Lower leg skin (tissue), 4 donors: ENCODE measurements around the gene IGFBP7. TPM values are rescaled to one million over a fixed set of nuclear protein-coding genes. Genes with fewer than 3 reads are reported as not detected.

ENCODE experiments used
- DNase-seq, 2 donors: peaks; one replicate each; pipeline ENCODE4 v3.0.0-alpha.2; 2019; ENCODE audit warnings: low spot score in 2 of 2
- H3K4me3 ChIP-seq: fragments of 200-600 bp; sonication (generic); 2 replicates; pipeline ENCODE4 v1.5.1; 2017; ENCODE audit warnings: mild to moderate bottlenecking, low read depth; ENCODE audit not compliant: poor library complexity, severe bottlenecking
- POLR2A ChIP-seq, 2 donors: fragments of 450-650 bp; IDR thresholded peaks; one replicate each; pipeline ENCODE4 v1.6.1; 2016 to 2017; ENCODE audit warnings: antibody characterized with exemption in 2 of 2, mild to moderate bottlenecking in 1 of 2, moderate library complexity in 1 of 2
- WGBS, 2 donors: methylation state at CpG; one replicate each; pipeline ENCODE4 v1.1.5; 2018; 5-methylcytosine and 5-hydroxymethylcytosine counted together
- intact Hi-C: fragments of 100-400 bp; cut with DNase I; formaldehyde crosslinking; loops from one replicate; pipeline ENCODE4 v1.15.0; 2023; ENCODE audit warnings: low total_unique reads
- total RNA-seq, 4 donors: library from RNA; depleted of rRNA; stranded (reverse); fragments of >200 nt; gene quantifications; one replicate each; pipeline ENCODE4 v1.1.0, GENCODE V29; 2016
- TF ChIP-seq, protein P1 (sequence below), 3 donors: fragments of 450-650 bp; IDR thresholded peaks; one replicate each; pipeline ENCODE4 v1.5.1; 2016; ENCODE audit warnings: antibody characterized with exemption in 3 of 3, mild to moderate bottlenecking in 3 of 3, moderate library complexity in 2 of 3

The IGFBP7 gene
- total RNA-seq, 4 donors from 2014 or later = 122 to 324 (median 168) TPM

DNA sequence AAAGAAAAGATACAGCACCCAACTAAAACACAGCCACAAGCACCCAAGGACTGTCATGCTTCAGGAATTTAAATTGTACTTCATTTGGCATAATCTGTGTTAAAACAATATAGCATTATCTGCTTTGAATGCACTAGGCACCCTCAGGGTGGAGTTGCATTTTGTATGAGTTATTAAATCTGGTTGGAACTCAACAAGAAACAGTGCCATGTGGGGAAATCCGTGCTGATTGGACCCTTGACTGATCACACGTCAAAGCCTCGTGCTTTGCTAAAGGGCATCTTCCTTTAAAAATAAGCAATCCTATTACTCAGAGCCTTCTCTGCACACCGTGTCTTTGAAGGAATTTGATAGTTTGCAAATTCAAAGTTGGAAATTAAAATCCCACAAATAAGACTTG, 35.4 kb downstream of the IGFBP7 start:
- no peak for TF ChIP-seq POLR2A (IDR thresholded peaks at IDR 0.05)
- TF ChIP-seq, protein P1, sequence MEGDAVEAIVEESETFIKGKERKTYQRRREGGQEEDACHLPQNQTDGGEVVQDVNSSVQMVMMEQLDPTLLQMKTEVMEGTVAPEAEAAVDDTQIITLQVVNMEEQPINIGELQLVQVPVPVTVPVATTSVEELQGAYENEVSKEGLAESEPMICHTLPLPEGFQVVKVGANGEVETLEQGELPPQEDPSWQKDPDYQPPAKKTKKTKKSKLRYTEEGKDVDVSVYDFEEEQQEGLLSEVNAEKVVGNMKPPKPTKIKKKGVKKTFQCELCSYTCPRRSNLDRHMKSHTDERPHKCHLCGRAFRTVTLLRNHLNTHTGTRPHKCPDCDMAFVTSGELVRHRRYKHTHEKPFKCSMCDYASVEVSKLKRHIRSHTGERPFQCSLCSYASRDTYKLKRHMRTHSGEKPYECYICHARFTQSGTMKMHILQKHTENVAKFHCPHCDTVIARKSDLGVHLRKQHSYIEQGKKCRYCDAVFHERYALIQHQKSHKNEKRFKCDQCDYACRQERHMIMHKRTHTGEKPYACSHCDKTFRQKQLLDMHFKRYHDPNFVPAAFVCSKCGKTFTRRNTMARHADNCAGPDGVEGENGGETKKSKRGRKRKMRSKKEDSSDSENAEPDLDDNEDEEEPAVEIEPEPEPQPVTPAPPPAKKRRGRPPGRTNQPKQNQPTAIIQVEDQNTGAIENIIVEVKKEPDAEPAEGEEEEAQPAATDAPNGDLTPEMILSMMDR (IDR thresholded peaks at IDR 0.05) = no peak
- no peak for DNase-seq
- H3K4me3 ChIP-seq = no peak overlapping the region
- WGBS, 2 donors = 13 to 14% methylated on average over 4 of the region's 4 CpGs
- intact Hi-C loops = no loop called here

DNA sequence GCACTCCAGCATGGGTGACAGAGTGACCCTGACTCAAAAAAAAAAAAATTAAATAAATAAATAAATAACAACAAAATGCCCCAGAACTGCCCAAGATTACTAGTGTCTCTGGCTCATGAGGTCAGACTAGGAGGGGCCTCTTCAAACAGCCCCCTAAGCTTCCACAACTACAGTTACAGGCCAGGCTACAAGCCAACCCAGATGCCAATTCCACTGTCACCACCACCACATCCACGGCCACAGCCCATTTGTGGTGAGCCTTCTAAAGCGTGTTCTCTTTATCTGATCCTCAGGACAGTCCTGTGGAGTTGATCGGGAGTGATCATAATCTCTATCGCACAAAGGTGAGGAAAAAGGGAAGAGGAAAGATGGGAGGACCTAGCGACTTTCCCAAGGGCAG, 36.6 kb downstream of the IGFBP7 start:
- no peak for DNase-seq
- WGBS, 2 donors = 72% methylated on average over 5 of the region's 5 CpGs
- intact Hi-C loops = no loop called here
- TF ChIP-seq POLR2A (IDR thresholded peaks at IDR 0.05) = no peak
- TF ChIP-seq, protein P1 (IDR thresholded peaks at IDR 0.05) = no peak
- no peak overlapping the region for H3K4me3 ChIP-seq

DNA sequence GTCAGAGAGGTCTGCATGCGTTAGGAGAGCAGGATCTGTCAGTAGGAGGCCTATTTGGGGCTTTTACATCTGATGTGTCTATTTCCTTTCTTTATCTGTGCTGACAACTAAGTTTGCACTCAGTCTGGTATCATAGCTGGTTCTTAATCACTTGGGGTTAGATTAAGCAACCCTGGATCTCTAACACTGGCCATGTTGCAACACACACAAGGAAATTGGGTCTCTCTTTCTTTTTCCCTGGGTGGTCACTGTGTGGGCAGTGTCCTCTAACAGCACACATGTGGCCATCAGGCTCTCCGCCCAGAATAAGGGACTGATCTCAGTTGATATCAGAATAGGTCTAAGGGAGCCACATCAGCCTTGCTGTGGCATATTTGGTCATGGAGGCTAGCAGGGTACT, 38.9 kb downstream of the IGFBP7 start:
- 33 to 38% methylated on average over 2 of the region's 2 CpGs for WGBS, 2 donors
- H3K4me3 ChIP-seq = no peak overlapping the region

DNA sequence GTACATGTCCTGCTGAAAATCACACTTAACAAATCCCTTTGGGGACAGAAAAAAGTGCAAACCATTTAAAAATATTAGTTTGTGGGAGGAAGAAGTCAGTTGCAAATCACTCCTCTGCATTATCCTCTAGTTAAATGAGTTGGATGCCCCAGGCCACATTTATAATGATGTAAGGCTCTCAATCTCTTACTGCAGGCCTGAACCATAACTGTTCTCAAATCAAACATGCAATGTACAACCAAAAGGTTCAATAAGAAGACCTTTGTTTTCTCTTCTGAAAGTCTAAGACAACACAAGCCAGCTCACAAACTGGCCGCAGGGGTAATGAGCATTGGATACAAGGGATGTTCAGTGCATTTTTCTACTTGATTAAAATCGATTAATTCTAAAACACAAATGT, 39.7 kb downstream of the IGFBP7 start:
- intact Hi-C loops = no loop called here
- WGBS, 2 donors = 79 to 82% methylated on average over 2 of the region's 2 CpGs
- H3K4me3 ChIP-seq = no peak overlapping the region
- no peak for DNase-seq
- no peak for TF ChIP-seq POLR2A (IDR thresholded peaks at IDR 0.05)
- TF ChIP-seq, protein P1 (IDR thresholded peaks at IDR 0.05) = no peak

More for the DNA sequence above, 38.9 kb downstream of the IGFBP7 start:
- DNase-seq = peak in 1 of 2 donors; percentile 48
- intact Hi-C loops = no loop called here
- no peak for TF ChIP-seq POLR2A (IDR thresholded peaks at IDR 0.05)
- TF ChIP-seq, protein P1 (IDR thresholded peaks at IDR 0.05) = no peak

DNA sequence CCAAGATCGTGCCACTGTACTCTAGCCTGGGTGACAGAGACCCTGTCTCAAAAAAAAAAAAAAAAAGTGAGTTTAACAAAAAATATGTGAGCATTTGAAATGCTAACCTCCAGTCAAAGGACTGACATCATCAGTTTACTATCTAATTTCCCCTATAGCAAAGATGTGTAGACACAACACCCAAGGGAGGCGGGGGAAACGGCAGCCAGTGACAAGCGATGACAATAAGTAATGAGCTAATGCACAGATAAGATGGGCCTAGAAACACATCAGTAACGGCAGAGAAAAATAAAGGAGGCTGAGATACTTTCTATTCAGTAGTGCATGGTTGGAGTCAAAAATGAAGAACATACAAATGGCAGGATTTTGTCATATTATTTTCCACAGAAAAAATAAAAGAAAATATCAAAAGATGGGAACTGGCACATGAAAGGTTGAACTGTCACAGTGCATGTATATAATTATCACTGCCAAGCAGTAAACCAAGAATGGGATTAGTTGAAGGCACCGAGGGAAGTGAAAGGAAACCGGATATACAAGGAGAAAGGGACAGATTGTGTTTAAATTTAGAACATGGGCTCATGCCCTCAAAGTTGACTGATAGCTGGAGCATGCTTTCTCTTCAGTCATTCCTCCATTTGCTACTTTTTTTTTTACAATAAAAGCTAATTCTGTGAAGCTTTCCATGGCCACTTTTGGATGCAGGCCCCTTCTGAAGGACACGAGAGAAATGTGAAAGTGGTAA, 41.8 kb downstream of the IGFBP7 start:
- no peak for TF ChIP-seq POLR2A (IDR thresholded peaks at IDR 0.05)
- TF ChIP-seq, protein P1 (IDR thresholded peaks at IDR 0.05) = no peak
- H3K4me3 ChIP-seq = no peak overlapping the region
- WGBS, 2 donors = 62 to 65% methylated on average over 8 of the region's 8 CpGs
- DNase-seq = no peak
- intact Hi-C loops = no loop called here
